HK-2 (cell line): ENCODE data around the gene NUP85.
"Not testable (repeated sequence)": the region's sequence is repeated elsewhere in the genome, so short reads cannot be mapped to it uniquely, and the experiment has no call there.

ENCODE experiments used
- DNase-seq: peaks from one replicate; pipeline ENCODE4 v3.0.0-alpha.2; 2018; ENCODE audit not compliant: unreplicated experiment

Gene NUP85

GRCh38 chr17:75269844-75270217 lies 64.4 kb downstream of the NUP85 start:
- no peak for DNase-seq

- peak; percentile 79 for DNase-seq
These were observed 64.9 kb downstream of the NUP85 start for GRCh38 chr17:75270218-75270965.

GRCh38 chr17:75270966-75271232 lies 65.4 kb downstream of the NUP85 start, which contains the start of gene MIF4GD:
Gene MIF4GD (minus strand): TSS chr17:75271231. CDS start chr17:75270195, 1,036 bp downstream.
- DNase-seq, result no peak

- DNase-seq, result peak; percentile 82
These were observed 65.9 kb downstream of the NUP85 start for GRCh38 chr17:75271233-75271954.

- no peak for DNase-seq
These were observed 66.7 kb downstream of the NUP85 start for GRCh38 chr17:75271955-75272847.

- DNase-seq, result no peak
These were observed 67.3 kb downstream of the NUP85 start for GRCh38 chr17:75272848-75273184.

GRCh38 chr17:75273977-75274708 lies 68.7 kb downstream of the NUP85 start:
- DNase-seq, result no peak

- no peak for DNase-seq
These were observed 72.2 kb downstream of the NUP85 start for GRCh38 chr17:75277664-75278071.

GRCh38 chr17:75280189-75280588 lies 74.7 kb downstream of the NUP85 start:
- not testable (repeated sequence) for DNase-seq

- no peak for DNase-seq
These were observed 79.6 kb downstream of the NUP85 start for GRCh38 chr17:75285123-75285522.
